ENCODE data around the gene ARHGAP6.
"Not testable (repeated sequence)": the region's sequence is repeated elsewhere in the genome, so short reads cannot be mapped to it uniquely, and the experiment has no call there.

The ARHGAP6 gene

GRCh38 chrX:11509786-11510185, 155.9 kb downstream of the ARHGAP6 start:
- no peak for DNase-seq

- DNase-seq = no peak
Observed at GRCh38 chrX:11504234-11504633, 161.5 kb downstream of the ARHGAP6 start.

GRCh38 chrX:11499076-11500044, 166.4 kb downstream of the ARHGAP6 start:
- no peak for DNase-seq

- not testable (repeated sequence) for DNase-seq
Observed at GRCh38 chrX:11491375-11491774, 174.3 kb downstream of the ARHGAP6 start.

- no peak for DNase-seq
Observed at GRCh38 chrX:11484290-11484689, 181.4 kb downstream of the ARHGAP6 start.

GRCh38 chrX:11481035-11481434, 184.7 kb downstream of the ARHGAP6 start:
- no peak for DNase-seq

GRCh38 chrX:11480626-11481025, 185.1 kb downstream of the ARHGAP6 start:
- no peak for DNase-seq

GRCh38 chrX:11478911-11479310, 186.8 kb downstream of the ARHGAP6 start:
- DNase-seq = no peak

GRCh38 chrX:11478026-11478425, 187.7 kb downstream of the ARHGAP6 start:
- DNase-seq = no peak

- DNase-seq = no peak
Observed at GRCh38 chrX:11474576-11474975, 191.1 kb downstream of the ARHGAP6 start.

- DNase-seq = no peak
Observed at GRCh38 chrX:11474021-11474420, 191.7 kb downstream of the ARHGAP6 start.

- DNase-seq = no peak
Observed at GRCh38 chrX:11472879-11473278, 192.8 kb downstream of the ARHGAP6 start.

GRCh38 chrX:11472381-11472780, 193.3 kb downstream of the ARHGAP6 start:
- DNase-seq = no peak

GRCh38 chrX:11470250-11470974, 195.3 kb downstream of the ARHGAP6 start:
- no peak for DNase-seq

GRCh38 chrX:11465648-11466411, 199.9 kb downstream of the ARHGAP6 start:
- no peak for DNase-seq

GRCh38 chrX:11464836-11465463, 200.8 kb downstream of the ARHGAP6 start:
- no peak for DNase-seq

- no peak for DNase-seq
Observed at GRCh38 chrX:11464380-11464779, 201.3 kb downstream of the ARHGAP6 start.

- no peak for DNase-seq
Observed at GRCh38 chrX:11462648-11463047, 203.1 kb downstream of the ARHGAP6 start.

- no peak for DNase-seq
Observed at GRCh38 chrX:11462136-11462535, 203.6 kb downstream of the ARHGAP6 start.

- no peak for DNase-seq
Observed at GRCh38 chrX:11461201-11462001, 204.3 kb downstream of the ARHGAP6 start.

- no peak for DNase-seq
Observed at GRCh38 chrX:11460347-11460746, 205.4 kb downstream of the ARHGAP6 start.

GRCh38 chrX:11458170-11458569, 207.6 kb downstream of the ARHGAP6 start:
- no peak for DNase-seq

All from stimulated activated naive CD4-positive, alpha-beta T cell treated with Interleukin-2 at 50 U/mL for 16 hours (primary cell).